Left ventricle myocardium superior (tissue), 1 donor: ENCODE data around the gene S100P. TPM values are rescaled to one million over a fixed set of nuclear protein-coding genes. Genes with fewer than 3 reads are reported as not detected.

ENCODE experiments used
- ATAC-seq: fragments of 200-7000 bp; cut with Tn5 transposase; one replicate; pipeline ENCODE4 v1.9.1; 2020; ENCODE audit warnings: mild to moderate bottlenecking, moderate library complexity
- DNase-seq: peaks from one replicate; pipeline ENCODE4 v3.0.0-alpha.2; 2020
- intact Hi-C: fragments of 100-400 bp; cut with micrococcal nuclease; formaldehyde crosslinking; loops from one replicate; pipeline ENCODE4 v1.11.0; 2022
- total RNA-seq: library from RNA; stranded (reverse); fragmentation: NEBNext Ultra II Directional; extraction: Animal tissue kit (Norgen Biotek cat#: 25700); gene quantifications from one replicate; pipeline ENCODE4 v1.2.1, GENCODE V29; 2021
- donor health status: DM: no; HTN: yes; CAD: no; lungs with severe emphysema.

S100P gene
- total RNA-seq, 1 donor from 2014 or later = 1.1 TPM

GRCh38 chr4:6733358-6734164, 39.9 kb downstream of the S100P start:
- ATAC-seq (no peak), DNase-seq (no peak)
- intact Hi-C loops = no loop called here

- ATAC-seq (no peak), DNase-seq (no peak)
- intact Hi-C loops = no loop called here
Observed at GRCh38 chr4:6734165-6734786, 40.6 kb downstream of the S100P start.

GRCh38 chr4:6739920-6740319, 46.2 kb downstream of the S100P start:
- intact Hi-C loops = no loop called here
- DNase-seq = no peak

GRCh38 chr4:6740347-6740746, 46.7 kb downstream of the S100P start:
- intact Hi-C loops = no loop called here

More at GRCh38 chr4:6739920-6740319, 46.2 kb downstream of the S100P start:
- ATAC-seq = no peak

DNA sequence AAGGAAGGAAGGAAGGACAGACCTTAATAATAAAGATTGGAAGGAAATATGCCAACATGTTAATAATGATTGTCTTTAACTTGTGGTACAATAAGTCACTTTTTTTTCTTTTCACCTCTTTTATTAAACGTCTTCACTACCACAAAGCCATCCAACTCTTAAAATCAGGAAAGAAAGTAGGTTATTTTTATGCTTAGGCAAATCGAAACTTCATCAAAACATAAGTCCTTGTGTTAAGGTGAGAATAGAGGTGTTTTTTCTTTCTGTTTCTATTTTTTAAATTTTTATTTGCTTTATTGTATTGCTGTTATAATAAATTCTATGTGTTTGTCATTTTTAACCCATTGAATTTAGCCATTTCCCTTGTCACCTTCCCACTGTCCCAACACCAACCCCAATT, 48.8 kb downstream of the S100P start:
- intact Hi-C loops = no loop called here
- DNase-seq (no peak), ATAC-seq (no peak)

More at GRCh38 chr4:6740347-6740746, 46.7 kb downstream of the S100P start:
- ATAC-seq (no peak), DNase-seq (no peak)

- intact Hi-C loops = no loop called here
- no peak for DNase-seq
- ATAC-seq = no peak
Observed at GRCh38 chr4:6742989-6743388, 49.3 kb downstream of the S100P start.

Other genes starting within 250 kb of the S100P start
- 8.6 TPM for gene PPP2R2C, start 221.3 kb upstream of the S100P start, total RNA-seq
- 17.7 TPM for gene MAN2B2, start 118.7 kb upstream of the S100P start, total RNA-seq
- gene MRFAP1, start 53.2 kb upstream of the S100P start, total RNA-seq = 226 TPM
- 42.9 TPM for gene MRFAP1L1, start 16.0 kb downstream of the S100P start, total RNA-seq
- 7.3 TPM for gene BLOC1S4, start 22.3 kb downstream of the S100P start, total RNA-seq
- gene KIAA0232, start 88.8 kb downstream of the S100P start, total RNA-seq = 79.8 TPM
- gene TBC1D14, start 215.9 kb downstream of the S100P start, total RNA-seq = 40.4 TPM